ENCODE measurements around the gene ADCY9.

Gene ADCY9

DNA sequence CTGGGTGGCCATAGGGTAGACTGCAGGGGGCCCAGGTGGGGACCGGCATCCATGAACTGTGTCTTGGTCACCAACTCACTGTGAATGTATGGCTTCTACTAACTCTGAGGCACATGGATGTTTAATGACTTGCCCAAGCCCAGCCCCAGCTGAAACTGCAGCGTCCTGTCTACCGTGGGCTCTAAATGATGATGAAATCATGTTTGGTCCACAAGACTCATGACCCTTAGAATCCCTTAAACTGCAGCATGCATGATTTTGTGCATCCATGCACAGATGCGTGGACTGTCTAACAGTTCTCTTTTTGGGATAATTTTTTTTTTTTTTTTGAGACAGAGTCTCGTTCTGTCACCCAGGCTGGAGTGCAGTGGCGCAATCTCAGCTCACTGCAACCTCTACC, 203.3 kb downstream of the ADCY9 start:
- no peak for DNase-seq (ENCODE audit: low read depth in 2 of 2)

All from stimulated activated CD4-positive, alpha-beta T cell treated with anti-CD3 and anti-CD28 coated beads, Interleukin-1b, Interleukin-23, amount 100 ng/mL, for 4 hours (primary cell).